SK-N-DZ (cell line): Measurements from ENCODE around the gene SEC24C.
"Not testable (repeated sequence)": the region's sequence is repeated elsewhere in the genome, so short reads cannot be mapped to it uniquely, and the experiment has no call there.

Experiments used
- DNase-seq: peaks from one replicate; pipeline ENCODE4 v3.0.0-alpha.2; 2015; ENCODE audit warnings: low spot score

The SEC24C gene

DNA sequence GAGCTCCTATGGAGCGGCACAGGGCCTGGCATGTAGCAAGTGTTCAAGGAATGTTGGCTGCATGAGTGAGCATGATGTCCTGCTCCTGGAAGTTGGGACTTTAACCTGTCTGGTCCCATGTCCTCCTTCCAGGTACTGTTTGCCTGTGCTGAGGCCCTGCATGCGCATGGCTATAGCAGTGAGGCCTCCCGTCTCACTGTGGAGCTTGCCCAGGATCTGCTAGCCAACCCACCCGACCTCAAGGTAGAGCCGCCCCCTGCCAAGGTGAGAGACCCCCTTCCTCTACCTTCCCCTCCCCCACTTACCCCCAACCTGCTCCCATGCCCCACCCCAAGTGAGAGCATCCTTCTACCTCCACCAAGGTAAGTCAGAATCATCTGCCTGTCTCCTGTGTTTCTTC lies 49.3 kb downstream of the SEC24C start:
- no peak for DNase-seq

DNA sequence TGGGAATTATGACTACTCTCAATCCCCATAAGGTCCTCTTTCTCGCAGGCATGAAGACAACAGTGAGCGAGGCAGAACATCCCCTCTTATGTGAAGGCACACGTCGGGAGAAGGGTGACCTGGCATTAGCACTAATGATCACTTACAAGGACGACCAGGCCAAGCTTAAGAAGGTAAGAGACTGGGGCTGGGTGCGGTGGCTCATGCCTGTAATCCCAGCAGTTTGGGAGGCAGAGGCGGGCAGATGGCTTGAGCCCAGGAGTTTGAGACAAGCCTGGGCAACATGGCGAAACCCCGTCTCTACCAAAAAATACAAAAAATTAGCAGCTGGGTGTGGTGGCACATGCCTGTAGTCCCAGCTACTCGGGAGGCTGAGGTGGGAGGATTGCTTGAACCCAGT lies 51.3 kb downstream of the SEC24C start:
- not testable (repeated sequence) for DNase-seq

DNA sequence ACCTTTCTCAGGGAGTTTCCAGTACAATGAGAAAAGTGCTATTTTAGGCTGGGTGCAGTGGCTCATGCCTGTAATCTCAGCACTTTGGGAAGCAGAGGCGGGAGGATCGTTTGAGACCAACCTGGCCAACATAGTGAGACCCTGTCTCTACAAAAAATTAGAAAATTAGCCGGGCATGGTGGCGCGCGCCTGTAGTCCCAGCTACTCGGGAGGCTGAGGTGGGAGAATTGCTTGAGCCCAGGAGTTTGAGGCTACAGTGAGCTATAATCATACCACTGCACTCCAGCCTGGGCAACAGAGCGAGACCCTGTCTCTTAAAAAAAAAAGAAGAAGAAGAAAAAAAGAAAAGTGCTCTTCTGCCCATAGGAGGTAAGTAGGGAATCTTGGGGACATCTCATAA lies 51.9 kb downstream of the SEC24C start:
- not testable (repeated sequence) for DNase-seq

DNA sequence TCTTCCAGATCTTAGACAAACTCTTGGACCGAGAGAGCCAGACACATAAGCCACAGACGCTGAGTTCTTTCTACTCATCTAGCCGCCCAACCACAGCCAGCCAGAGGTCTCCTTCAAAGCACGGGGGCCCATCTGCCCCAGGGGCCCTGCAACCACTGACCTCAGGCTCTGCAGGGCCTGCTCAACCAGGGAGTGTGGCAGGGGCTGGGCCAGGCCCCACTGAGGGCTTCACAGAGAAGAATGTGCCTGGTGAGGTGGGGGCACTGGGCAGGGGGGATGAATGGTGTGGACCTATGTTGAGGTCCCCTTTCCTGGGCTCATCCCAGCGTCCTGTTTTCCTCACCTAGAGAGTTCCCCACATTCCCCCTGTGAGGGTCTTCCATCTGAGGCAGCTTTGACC lies 52.6 kb downstream of the SEC24C start:
- no peak for DNase-seq

DNA sequence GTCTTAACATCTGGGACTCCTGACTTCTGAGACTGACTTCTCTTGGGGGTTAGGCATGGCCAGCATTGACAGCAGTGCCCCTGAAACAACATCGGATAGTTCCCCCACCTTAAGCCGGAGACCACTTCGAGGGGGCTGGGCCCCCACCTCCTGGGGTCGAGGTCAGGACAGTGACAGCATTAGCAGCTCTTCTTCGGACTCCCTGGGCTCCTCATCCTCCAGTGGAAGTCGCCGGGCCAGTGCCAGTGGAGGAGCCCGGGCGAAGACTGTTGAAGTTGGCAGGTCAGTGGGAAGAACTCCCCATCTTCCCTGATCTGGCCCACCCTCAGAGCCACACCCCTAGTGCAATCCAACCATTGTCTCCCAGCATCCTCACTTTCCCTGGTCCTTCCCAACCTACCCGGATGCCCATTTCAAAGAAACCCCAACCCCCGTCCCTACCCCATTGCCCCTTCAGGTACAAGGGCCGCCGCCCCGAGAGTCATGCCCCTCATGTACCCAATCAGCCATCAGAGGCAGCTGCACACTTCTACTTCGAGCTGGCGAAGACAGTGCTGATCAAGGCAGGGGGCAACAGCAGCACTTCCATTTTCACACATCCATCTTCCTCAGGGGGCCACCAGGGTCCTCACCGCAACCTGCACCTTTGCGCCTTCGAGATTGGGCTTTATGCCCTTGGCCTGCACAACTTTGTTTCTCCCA lies 53.3 kb downstream of the SEC24C start:
- DNase-seq, result no peak

DNA sequence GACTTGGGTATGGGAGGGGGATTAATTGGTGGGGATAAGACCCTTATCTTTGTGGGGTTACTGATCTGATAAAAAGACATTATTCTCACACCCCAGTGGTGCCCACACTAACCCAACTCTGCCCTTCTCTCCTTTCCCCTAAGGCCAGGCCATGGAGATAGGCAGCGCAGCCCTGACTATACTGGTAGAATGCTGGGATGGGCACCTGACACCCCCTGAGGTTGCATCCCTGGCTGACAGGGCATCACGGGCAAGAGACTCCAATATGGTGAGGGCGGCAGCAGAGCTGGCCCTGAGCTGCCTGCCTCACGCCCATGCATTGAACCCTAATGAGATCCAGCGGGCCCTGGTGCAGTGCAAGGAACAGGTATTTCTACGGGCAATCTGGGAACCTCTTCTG lies 53.9 kb downstream of the SEC24C start:
- no peak for DNase-seq

DNA sequence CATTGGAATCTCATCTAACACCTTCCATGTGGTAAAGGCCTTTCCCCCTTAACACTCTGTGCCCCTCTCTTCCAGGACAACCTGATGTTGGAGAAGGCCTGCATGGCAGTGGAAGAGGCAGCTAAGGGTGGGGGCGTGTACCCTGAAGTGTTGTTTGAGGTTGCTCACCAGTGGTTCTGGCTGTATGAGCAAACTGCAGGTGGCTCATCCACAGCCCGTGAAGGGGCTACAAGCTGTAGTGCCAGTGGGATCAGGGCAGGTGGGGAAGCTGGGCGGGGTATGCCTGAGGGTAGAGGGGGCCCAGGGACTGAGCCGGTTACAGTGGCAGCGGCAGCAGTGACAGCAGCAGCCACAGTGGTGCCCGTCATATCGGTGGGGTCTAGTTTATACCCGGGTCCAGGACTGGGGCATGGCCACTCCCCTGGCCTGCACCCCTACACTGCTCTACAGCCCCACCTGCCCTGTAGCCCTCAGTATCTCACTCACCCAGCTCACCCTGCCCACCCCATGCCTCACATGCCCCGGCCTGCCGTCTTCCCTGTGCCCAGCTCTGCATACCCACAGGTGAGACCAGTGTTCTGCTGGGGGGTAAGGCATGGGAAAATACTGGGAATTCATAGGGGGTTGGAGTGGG lies 54.9 kb downstream of the SEC24C start:
- DNase-seq, result no peak

DNA sequence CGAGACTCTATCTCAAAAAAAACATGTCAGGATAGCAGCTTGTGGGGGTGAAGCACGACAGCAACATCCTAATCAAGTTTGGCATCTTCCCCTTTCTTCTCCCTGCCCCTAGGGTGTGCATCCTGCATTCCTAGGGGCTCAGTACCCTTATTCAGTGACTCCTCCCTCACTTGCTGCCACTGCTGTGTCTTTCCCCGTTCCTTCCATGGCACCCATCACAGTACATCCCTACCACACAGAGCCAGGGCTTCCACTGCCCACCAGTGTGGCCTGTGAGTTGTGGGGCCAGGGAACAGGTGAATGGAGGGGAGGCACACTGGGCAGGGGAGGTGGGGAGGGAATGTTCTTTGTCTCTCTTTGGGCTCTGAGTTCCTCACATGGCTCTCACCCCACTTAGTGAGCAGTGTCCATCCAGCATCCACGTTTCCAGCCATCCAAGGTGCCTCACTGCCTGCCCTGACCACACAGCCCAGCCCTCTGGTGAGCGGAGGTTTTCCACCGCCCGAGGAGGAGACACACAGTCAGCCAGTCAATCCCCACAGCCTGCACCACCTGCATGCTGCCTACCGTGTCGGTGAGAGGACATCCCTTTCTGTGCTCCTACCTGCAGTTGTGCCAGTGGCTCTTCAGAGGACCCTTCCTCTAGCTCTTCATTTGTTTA lies 55.9 kb downstream of the SEC24C start:
- no peak for DNase-seq

DNA sequence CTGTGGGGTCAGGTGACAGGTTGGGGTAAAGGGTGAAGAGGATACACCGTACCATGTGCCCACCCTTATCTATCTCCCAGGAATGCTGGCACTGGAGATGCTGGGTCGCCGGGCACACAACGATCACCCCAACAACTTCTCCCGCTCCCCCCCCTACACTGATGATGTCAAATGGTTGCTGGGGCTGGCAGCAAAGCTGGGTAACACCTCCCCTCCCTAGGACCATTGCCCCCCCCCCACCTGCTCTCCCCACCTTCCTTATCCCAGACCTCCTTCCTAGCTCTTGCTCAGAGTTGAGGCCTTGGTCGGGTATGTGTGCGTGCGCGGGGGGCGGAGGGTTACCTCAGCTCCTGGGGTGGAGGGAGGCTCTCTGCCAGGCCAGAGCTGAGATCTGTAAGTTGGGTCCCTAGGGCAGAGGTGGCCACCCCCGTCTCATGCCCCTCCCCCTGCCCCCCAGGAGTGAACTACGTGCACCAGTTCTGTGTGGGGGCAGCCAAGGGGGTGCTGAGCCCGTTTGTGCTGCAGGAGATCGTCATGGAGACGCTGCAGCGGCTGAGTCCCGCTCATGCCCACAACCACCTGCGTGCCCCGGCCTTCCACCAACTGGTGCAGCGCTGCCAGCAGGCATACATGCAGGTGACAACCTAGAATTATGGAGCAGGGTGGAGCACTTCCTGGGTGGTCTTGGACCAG lies 56.5 kb downstream of the SEC24C start:
- DNase-seq, result no peak

DNA sequence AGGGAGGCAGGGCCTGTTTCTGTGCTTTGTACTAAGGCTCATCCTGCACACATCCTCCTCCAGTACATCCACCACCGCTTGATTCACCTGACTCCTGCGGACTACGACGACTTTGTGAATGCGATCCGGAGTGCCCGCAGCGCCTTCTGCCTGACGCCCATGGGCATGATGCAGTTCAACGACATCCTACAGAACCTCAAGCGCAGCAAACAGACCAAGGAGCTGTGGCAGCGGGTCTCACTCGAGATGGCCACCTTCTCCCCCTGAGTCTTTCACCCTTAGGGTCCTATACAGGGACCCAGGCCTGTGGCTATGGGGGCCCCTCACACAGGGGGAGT lies 57.0 kb downstream of the SEC24C start:
- DNase-seq, result no peak

DNA sequence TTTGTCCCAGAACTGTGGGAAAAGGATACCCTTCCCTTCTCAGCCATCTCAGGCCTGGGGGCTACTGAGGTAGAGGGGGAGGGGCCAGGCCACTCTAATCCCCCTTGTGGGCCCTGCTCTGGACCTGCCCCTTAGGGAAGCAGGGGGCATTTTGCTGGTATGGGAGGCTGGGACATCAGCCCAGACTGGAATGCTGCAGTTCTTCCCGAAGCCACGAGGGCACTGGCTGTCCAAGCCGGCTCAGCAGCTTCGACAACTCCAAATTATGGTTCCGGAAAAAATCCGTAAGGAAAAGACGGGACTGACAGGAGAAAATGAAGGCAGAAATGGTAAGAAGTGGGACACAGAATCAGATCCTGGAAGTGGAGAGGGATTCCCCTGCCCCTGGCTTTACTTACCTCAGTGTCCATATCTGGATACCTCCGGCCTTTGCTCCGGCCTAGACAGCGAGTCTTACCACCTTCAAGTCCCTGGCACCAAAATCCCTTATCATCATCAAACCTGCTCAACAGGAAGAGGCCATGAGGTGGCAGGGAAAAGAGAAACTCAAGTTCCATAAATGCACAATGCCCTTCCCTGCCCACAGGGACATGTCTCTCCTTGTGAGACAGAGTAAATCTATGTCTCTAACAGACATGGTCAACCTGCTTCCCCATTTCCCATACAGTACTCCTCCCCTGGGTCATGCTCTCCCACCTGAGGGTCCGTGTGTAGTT lies 58.3 kb downstream of the SEC24C start:
- DNase-seq, result no peak

DNA sequence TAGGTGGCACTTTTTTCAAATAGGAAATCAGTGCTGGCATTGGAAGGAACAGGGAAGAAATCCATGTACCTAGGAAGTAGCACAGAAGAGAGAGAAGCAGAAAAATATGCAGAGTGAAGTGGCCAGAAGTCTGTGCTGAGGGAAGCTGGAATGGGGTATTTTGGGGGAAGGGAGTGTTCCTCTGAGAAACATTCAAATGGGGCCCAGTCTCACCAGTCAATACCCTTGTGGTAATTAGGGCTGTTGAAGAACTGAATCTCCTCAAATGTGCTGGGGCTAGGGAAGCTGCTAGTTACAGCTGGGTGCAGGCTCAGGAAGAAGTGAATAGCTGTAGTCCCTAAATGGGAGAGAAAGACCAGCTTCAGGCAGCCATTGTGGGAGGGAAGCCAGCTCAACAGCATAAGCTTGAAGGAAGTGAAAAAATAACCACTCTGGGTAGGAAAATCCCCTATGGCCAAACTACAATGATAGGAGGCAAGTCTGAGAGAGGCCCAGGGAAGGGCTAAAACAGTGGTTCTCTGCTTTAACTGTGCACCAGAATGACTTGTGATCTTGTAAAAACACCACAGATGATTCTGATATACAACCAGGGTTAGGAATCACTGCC lies 59.6 kb downstream of the SEC24C start:
- DNase-seq, result no peak

DNA sequence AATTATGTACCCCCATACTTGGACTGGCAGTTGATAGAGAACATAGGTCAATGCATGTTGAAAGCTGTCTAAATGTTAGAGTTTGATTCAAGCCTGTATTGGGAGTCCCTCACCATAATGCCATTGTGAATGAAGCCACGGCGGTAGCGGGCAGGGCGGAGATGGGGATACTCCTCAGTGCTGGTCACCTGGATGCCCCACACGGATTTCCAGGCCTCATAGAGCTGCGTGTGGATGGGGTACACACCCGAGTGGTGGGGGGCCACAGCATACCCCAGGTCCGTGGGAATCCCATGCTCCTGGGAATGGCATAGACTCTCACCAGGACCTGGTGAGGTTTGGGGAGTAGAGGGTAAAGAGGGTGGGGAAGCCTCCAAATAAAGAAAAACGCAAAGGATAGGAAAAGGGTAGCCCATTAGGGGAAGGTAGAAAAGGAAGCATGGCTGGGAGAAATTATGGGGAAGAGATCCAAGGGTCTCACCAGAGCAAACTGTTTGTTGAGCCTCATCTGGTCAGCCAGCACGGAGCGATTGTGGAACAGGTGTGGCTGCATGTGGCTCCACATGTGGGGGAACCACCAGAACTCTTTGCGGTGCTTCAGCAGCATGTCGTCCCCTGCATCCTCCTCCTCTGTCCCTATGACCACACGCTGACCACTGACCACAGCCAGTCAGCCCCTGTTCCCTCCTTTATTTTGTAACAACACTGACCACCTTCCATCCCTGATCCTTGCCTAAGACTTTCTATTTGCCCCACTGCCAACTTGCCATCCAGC lies 62.2 kb downstream of the SEC24C start:
- DNase-seq, result no peak

DNA sequence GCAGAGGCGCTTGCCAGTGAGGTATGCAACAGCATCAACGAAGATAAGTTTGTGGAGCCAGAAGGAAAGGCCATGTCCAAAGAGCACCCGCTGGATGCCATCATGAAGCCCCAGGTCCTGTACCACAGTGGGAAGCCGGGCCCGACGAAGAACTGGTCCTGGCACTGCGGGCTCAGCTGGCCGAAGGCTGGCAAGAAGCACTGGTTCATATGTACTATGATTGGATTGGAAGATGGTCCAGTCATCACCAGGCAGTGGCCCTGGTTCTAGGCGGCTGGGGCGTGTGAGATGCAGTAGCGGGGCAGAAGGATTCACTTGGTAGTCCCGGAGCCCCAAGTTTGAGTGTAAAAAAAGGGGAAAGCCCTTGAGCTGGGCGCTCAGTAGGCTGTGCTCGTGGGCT lies 63.3 kb downstream of the SEC24C start:
- no peak for DNase-seq

DNA sequence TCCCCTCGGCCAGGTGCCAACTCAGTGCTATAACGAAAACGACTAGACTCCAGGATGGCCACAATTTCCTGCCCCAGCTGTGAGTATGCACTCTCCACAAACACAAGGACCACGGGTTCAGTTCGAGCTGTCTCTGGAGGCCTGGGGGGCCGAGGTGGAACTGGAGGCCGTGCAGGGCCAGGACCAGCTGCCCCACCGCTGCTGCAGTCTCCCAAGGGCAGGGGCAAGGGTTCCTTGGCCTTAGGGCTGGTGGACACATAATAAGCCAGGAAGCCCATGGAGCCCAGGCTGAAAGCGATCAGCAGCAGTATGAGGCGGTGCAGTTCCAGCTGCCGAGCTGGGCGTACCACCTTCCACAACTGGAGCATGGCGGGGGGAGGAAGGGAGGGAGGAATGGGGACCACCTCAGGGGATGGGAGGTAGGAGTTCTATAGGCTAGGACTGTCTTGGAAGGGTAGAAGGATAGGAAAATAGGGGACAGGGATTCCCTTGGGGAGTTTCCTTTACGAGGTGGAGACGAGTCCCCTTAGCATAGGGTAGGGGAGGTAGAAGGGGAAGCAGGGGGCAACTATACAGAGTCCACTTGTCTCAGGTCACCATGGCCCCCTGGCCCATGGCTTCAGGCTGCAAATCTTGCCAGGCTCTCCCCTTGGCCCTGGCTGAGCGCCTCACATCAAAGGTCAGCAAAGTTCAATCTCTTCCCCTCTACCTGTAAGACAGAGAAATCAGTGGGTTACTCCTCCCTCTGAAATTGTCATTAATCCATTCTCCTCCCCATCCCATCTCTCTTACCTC lies 64.0 kb downstream of the SEC24C start:
- DNase-seq, result no peak

DNA sequence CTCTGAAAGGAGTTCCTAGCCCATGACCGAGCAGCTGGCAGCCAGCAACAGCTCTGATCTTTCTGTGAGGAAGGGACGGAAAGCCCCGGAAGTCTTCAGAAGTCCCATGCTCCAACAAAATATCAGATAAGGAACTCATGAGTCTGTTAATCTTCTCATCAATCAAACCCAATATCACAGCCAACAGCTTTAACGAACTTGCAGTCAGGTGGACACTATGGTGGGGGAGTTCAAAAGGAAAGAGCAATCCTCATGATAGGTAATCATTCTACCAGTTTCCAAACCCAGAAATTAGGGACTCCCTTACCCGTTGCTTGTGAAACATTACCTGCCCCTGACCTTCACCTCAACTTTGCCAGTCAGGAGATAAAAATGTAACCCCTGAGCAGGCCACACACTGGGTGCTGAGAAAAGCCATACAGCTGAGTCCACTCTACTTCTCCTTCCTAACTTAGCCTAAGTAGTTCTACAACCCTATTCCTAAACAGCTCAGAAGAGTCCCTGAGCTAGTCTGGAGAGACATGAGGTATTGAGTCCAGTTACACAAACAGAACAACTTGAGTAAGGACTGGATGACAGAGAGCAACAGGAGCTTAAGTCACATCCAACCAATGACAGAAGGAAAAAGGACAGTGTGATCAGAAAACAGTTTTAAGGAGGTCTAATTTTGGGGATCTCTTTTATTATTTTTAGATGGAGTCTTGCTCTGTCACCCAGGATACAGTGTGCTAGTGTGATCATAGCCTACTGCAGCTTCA lies 65.1 kb downstream of the SEC24C start:
- DNase-seq, result no peak

DNA sequence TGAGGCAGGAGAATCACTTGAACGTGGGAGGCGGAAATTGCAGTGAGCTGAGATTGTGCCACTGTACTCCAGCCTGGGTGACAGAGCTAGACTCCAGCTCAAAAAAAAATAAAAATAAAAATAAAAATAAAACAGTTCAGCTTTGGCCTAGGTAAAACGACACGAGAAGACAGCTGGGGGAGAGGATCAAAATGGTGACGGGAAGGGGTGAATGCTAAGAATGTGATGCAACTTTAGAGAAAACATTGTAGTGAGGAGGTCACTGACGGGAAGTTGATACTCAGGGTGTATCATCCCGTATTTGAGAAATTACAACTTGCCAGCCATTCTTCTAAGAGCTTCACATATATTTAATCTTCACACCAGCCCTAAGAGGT lies 66.2 kb downstream of the SEC24C start:
- DNase-seq, result no peak

DNA sequence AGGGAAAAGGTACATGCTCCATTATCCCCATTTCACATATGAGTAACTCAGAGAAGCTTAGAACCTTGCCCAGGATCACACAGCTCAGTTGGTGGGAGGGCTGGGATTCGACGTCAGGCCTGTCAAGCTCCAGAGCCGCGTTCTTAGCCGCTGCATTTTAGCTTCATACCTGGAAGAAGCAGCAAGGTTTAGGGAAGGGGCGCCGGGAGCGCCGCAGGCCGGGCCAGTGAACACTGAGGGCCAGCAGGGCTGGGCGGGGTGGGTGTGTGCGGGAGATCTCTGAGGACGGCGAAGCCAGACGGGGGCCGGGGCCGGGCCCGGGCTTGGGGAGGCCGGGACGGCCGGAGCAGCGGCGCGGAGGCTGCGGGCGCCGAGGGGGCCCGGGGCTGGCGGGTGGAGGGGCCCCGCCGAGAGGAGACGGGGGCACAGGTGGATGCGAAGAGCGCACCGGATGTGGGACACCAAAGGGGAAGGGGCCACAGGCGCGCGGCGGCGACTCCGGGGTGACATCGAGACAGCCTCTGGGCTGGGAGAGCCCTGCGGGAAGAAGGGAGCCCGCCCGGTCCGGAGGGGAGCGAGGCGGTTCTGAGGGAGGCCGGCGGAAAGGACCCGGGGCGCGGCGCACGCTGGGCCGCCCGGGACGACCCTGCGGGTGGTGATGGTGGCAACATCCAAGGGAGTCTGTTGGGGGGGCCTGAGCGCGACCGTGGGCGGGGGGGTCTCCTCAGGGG lies 66.7 kb downstream of the SEC24C start:
- no peak for DNase-seq

DNA sequence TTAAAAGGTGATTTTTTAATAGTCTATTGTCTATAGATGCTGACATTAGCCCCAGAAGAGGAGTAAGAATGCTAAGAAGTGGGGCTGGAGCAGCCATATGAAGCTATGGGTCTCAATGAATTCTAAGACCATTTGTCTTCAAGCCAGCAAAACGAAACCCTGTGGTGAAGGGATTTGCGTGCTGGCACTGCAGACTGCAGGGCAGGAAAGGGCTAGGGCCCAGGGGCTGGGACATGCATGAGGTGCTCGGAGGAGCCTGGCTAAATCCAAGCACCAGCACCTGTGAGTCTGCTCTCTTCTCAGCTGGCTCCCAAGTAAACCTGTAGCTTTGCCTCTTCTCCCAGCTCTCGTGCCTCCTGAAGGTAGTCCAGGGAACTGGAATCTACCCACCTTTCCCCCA lies 68.5 kb downstream of the SEC24C start:
- DNase-seq, result no peak
